Left ventricle myocardium inferior (tissue), 1 donor: ENCODE measurements around the gene GLOD4. TPM values are rescaled to one million over a fixed set of nuclear protein-coding genes. Genes with fewer than 3 reads are reported as not detected.
"Not testable (repeated sequence)": the region's sequence is repeated elsewhere in the genome, so short reads cannot be mapped to it uniquely, and the experiment has no call there.

Experiments used
- DNase-seq: peaks from one replicate; pipeline ENCODE4 v3.0.0-alpha.2; 2020
- H3K27ac ChIP-seq: fragments of 200-600 bp; replicated peaks from 2 replicates; pipeline ENCODE4 v1.8.0; 2021
- H3K27me3 ChIP-seq: fragments of 200-600 bp; 2 replicates; pipeline ENCODE4 v1.8.0; 2021; ENCODE audit warnings: low read depth
- H3K36me3 ChIP-seq: fragments of 200-600 bp; 2 replicates; pipeline ENCODE4 v1.8.0; 2021
- H3K4me1 ChIP-seq: fragments of 200-600 bp; 2 replicates; pipeline ENCODE4 v1.8.0; 2021
- H3K4me3 ChIP-seq: fragments of 200-600 bp; 2 replicates; pipeline ENCODE4 v1.8.0; 2021; ENCODE audit warnings: mild to moderate bottlenecking, moderate library complexity
- H3K9me3 ChIP-seq: fragments of 200-600 bp; replicated peaks from 2 replicates; pipeline ENCODE4 v1.8.0; 2021
- CTCF ChIP-seq: fragments of 200-600 bp; IDR thresholded peaks from 2 replicates; pipeline ENCODE4 v1.8.0; 2021; ENCODE audit warnings: antibody characterized with exemption, mild to moderate bottlenecking, borderline replicate concordance
- intact Hi-C: fragments of 100-400 bp; cut with micrococcal nuclease; formaldehyde crosslinking; loops from one replicate; pipeline ENCODE4 v1.11.0; 2022
- long read RNA-seq: library from polyadenylated mRNA; unstranded; transcript quantifications from one replicate; pipeline ENCODE4 v2.0.0, GENCODE V29; 2021
- total RNA-seq: library from RNA; stranded (reverse); fragmentation: NEBNext Ultra II Directional; extraction: Animal tissue kit (Norgen Biotek cat#: 25700); gene quantifications from one replicate; pipeline ENCODE4 v1.2.1, GENCODE V29; 2021
- donor health status: DM: no; HTN: yes; CAD: no; lungs with severe emphysema.

Gene GLOD4
- total RNA-seq = 26.5 TPM
- long read RNA-seq, transcript GLOD4-202 (9 exons, 2,059 nt) = major isoform, 30 of 33 reads
- long read RNA-seq, partial matches to known transcripts = 1 of 33 reads
- long read RNA-seq, other reads (novel, unspliced or antisense) = 1 of 33 reads

GRCh38 chr17:781805-782731 lies at the start of gene GLOD4, which contains the start of gene MRM3:
Gene GLOD4 (minus strand): TSS chr17:782280. CDS start chr17:782255, 25 bp downstream.
Gene MRM3 (plus strand): TSS chr17:782353. CDS start chr17:782379, 26 bp downstream.
- intact Hi-C loops = no loop called here
- Histone ChIP-seq H3K4me3 (peak within 1 kb of the TSS; percentile 92), H3K27me3 (no peaks in the 10 kb centered on the region), H3K27ac (peak within 1 kb of the TSS; percentile 86), H3K9me3 (no peaks in the 10 kb centered on the region), H3K4me1 (peaks cover 38% of the 10 kb centered on the region), H3K36me3 (peaks cover 34% of the 10 kb centered on the region)
- peak; percentile 95 for DNase-seq
- peak; percentile 39 for TF ChIP-seq CTCF

- DNase-seq = no peak
- no peaks in the 10 kb centered on the region for H3K36me3 ChIP-seq
- H3K4me3 ChIP-seq = no peak overlapping the region
- TF ChIP-seq CTCF = no peak
- H3K27ac ChIP-seq = no peak overlapping the region
- H3K9me3 ChIP-seq = peaks cover 6% of the 10 kb centered on the region
- H3K4me1 ChIP-seq = no peaks in the 10 kb centered on the region
- intact Hi-C loops = no loop called here
- H3K27me3 ChIP-seq = no peaks in the 10 kb centered on the region
These were observed 48.9 kb upstream of the GLOD4 start for GRCh38 chr17:830950-831349.

GRCh38 chr17:830381-830780 lies 48.3 kb upstream of the GLOD4 start:
- Histone ChIP-seq H3K9me3 (peaks cover 6% of the 10 kb centered on the region), H3K4me3 (no peak overlapping the region), H3K36me3 (no peaks in the 10 kb centered on the region), H3K27ac (no peak overlapping the region), H3K27me3 (no peaks in the 10 kb centered on the region), H3K4me1 (no peaks in the 10 kb centered on the region)
- TF ChIP-seq CTCF = no peak
- DNase-seq = no peak
- intact Hi-C loops = no loop called here

GRCh38 chr17:829614-830013 lies 47.5 kb upstream of the GLOD4 start:
- H3K36me3 ChIP-seq, H3K4me1 ChIP-seq, H3K9me3 ChIP-seq, H3K4me3 ChIP-seq, H3K27me3 ChIP-seq, intact Hi-C loops, DNase-seq, H3K27ac ChIP-seq: not testable (repeated sequence)

- Histone ChIP-seq H3K4me3 (no peak overlapping the region), H3K27ac (no peak overlapping the region), H3K27me3 (no peaks in the 10 kb centered on the region), H3K9me3 (peaks cover 6% of the 10 kb centered on the region), H3K36me3 (peaks cover 8% of the 10 kb centered on the region), H3K4me1 (no peaks in the 10 kb centered on the region)
- DNase-seq = no peak
- no peak for TF ChIP-seq CTCF
- intact Hi-C loops = no loop called here
These were observed 46.7 kb upstream of the GLOD4 start for GRCh38 chr17:828761-829160.

- no peak for TF ChIP-seq CTCF
- Histone ChIP-seq H3K27ac (no peak overlapping the region), H3K27me3 (no peaks in the 10 kb centered on the region), H3K4me1 (no peaks in the 10 kb centered on the region), H3K9me3 (peaks cover 4% of the 10 kb centered on the region), H3K36me3 (peaks cover 22% of the 10 kb centered on the region), H3K4me3 (no peak overlapping the region)
- no peak for DNase-seq
- intact Hi-C loops = no loop called here
These were observed 44.7 kb upstream of the GLOD4 start for GRCh38 chr17:826778-827177.
